Colon (tissue), 2 donors: ENCODE measurements around the gene AMBRA1.
"Not testable (repeated sequence)": the region's sequence is repeated elsewhere in the genome, so short reads cannot be mapped to it uniquely, and the experiment has no call there.

Experiments used
- FAIRE-seq: peaks from 2 replicates; lab custom pipeline; 2012; peaks lifted over from hg19 to GRCh38; lab: Jason Lieb, UNC
- donor health status: control.
- donor health status: control.

The AMBRA1 gene

DNA sequence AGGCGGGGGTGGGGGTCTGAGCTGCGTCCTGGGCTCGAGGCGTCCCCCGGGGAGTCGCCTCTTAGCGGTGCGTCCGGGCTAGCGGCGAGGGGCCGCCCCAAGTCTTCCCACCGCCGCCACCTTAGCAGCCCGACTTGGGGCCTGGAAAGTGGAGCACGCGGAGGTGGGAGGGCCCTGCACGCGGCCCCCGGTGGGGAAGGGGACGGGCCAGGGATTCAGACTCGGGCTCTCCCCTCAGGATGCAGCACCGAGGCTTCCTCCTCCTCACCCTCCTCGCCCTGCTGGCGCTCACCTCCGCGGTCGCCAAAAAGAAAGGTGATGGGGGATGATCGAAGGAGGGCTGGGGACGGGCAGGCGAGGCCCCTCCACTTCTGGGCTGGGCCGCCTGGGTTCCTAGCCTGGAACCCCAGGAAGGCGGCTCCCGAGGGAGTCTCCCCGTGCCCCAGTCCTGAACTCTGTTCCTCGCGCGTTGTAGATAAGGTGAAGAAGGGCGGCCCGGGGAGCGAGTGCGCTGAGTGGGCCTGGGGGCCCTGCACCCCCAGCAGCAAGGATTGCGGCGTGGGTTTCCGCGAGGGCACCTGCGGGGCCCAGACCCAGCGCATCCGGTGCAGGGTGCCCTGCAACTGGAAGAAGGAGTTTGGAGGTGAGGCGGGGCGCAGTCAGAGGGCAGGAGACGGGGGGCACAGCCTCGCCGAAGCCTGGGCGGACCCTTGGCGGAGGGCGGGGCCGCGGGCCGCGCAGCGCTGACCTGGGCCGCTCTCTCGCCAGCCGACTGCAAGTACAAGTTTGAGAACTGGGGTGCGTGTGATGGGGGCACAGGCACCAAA lies 211.8 kb downstream of the AMBRA1 start:
- no peak for FAIRE-seq

DNA sequence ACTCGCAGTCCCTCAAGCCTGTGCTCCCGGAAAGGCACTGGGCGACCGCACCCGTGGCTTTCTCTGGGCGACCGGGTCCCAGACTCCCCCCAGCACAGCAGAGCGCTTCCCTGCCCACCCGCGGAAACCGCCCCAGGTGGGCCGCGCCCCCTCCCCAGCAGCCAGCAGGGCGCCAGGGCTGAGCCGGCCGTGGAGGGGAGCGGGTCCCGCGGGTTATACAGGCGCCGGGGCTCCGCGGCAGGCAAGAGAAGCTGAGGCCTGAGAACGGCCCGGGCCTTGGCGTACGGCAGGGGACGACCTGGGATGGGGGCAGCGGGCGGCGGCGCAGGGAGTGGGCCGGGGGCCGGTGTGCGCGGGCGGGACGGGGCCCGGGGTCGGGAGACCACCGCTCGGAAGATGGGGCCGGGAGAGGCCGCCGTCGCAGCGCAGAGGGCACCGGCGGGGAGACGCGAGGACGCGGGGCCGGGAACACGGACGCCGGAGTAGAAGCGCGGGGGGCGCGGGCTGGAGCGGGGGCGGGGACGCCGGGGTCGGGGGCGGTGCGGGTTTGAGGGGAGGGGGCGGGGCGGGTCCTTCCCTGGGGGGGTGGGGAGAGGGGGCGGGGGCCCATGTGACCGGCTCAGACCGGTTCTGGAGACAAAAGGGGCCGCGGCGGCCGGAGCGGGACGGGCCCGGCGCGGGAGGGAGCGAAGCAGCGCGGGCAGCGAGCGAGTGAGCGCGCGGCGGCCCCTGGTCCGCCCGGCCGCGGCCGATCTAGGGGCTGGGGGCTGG lies 212.6 kb downstream of the AMBRA1 start, which contains the start of gene MDK:
MDK (plus strand) TSS at position 622 of the 771 bp plus-strand sequence. CDS start 389 bp downstream, outside the sequence.
- no peak for FAIRE-seq

- FAIRE-seq = no peak
These were observed 213.3 kb downstream of the AMBRA1 start for GRCh38 chr11:46380340-46381047.

- not testable (repeated sequence) for FAIRE-seq
These were observed 214.1 kb downstream of the AMBRA1 start for GRCh38 chr11:46379482-46380293.

DNA sequence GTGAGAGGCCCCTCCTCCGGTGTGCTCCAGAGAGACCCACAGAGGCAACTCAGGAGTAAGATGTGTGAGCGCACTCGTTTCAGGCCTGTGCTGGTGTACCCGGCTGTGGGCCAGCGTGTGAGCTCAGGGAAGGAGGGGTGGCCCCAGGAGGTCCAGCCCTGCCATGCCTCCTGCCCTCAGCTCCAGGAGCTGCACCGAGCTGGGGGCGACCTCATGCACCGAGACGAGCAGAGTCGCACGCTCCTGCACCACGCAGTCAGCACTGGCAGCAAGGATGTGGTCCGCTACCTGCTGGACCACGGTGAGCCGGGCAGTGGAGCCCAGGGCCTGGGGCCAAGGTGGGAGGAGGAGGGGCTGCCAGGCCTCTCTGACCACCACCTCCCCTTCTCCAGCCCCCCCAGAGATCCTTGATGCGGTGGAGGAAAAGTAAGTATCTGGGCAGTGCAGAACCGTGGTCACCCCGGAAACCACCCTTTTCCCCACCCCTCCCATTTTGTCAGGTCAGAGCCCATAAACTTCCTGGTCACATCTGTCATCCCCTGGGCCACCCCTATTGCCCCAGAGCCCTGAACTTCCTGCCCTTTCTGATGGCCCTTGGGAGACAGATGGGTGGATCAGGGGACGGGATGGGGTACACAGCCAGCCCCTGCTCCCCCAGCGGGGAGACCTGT lies 214.9 kb downstream of the AMBRA1 start:
- no peak for FAIRE-seq

DNA sequence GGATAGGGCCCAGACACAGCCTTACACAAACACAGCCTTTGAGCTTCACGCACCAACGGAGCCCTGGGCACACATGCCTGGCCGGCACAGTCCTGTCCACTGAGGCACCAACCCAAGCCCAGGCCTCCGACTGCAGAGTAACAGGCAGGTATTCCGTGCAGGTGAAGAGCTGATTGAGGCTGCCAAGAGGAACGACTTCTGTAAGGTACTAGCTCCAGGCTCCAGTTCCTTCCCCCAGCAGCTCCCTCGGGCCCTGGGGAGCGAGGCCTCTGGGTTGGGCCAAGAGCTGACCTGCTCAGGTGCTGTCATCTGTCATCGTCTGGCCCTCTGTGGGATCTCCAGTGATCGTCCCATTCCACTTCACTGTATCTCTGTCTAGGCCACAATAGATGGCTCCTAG lies 215.5 kb downstream of the AMBRA1 start:
- no peak for FAIRE-seq

GRCh38 chr11:46377831-46378230 lies 216.0 kb downstream of the AMBRA1 start:
- FAIRE-seq = no peak

DNA sequence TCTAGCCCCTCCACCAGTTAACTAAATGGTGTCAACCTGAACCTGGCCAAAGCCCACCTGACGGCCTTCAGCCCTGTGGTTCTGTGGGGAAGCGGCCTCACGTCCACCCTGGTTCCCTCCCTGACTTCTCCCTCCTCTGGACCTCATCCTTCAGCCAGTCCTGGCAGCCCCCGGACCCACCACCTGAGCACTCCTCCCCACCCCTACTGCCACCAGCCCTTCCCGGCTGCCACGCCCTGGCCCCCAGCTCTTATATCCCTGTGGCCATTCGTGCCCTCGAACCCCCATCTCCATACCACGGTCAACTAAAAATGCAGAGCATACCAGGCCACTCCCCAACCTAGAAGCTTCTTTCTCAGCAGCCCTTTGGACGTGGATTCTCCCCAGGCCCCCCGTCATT lies 216.5 kb downstream of the AMBRA1 start:
- FAIRE-seq = no peak

DNA sequence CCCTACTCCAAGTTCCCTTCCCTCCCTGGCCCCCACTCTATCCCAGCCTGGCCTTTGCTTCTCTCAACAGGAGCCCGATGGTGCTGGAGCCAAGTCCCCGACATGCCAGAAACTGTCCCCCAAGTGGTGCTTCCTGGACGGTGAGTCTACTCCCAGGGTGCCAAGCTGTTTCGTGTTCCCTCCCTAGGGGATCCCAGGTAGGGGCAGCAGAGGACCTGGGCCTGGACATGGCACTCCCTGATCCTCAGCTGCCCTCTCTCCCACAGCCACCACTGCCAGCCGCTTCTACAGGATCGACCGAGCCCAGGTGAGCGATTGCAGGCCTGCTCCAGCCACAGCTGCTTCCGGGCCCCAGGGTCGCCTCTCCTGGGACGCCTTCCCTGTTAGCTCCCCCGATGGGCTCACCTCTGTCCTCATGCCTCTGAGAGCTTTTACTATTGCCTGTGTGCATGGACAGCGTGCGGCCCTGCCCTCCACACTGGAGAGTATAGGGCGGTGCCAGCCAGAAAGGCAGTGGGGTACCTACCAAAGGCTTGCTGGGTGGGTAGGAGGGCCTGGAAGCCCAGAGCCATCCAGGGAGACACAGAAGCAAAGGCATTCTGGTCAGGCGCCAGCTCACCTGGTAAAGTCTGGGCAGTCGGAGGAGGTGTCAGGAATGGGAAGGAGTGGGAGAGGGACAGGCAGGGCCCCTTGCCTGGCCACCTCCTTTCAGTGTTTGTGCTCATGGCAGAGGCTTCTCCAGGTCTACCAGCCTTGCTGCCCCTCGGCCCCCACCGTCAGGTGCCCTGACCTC lies 217.4 kb downstream of the AMBRA1 start:
- no peak for FAIRE-seq

DNA sequence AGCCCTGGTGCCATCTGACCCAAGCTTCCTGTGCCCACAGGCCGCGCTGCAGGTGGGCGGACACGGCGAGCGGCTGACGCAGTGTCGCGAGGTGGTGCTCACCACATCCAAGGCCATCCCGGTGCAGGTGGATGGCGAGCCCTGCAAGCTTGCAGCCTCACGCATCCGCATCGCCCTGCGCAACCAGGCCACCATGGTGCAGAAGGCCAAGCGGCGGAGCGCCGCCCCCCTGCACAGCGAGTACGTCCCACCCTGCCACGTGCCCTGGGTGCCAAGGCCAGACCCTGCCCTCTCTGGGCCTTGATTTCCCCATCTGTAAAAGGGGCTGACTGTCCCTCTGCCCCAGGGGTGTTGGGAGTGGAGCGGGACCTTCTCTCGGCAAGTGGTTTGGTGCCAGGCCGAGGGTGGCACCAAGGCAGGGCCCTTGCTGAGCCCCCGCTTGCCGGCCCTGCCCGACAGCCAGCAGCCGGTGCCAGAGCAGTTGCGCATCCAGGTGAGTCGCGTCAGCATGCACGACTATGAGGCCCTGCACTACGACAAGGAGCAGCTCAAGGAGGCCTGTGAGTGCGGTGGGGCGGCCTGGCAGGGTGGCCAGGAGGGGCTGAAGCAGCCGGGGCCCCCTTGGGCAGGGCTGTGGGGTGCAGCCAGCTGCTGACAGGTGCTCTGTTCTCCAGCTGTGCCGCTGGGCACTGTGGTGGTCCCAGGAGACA lies 218.3 kb downstream of the AMBRA1 start:
- FAIRE-seq = no peak

GRCh38 chr11:46374815-46375214 lies 219.0 kb downstream of the AMBRA1 start:
- no peak for FAIRE-seq

- no peak for FAIRE-seq
These were observed 219.8 kb downstream of the AMBRA1 start for GRCh38 chr11:46373787-46374740.

- not testable (repeated sequence) for FAIRE-seq
These were observed 221.3 kb downstream of the AMBRA1 start for GRCh38 chr11:46372501-46372900.

GRCh38 chr11:46372086-46372485 lies 221.7 kb downstream of the AMBRA1 start:
- FAIRE-seq = no peak

DNA sequence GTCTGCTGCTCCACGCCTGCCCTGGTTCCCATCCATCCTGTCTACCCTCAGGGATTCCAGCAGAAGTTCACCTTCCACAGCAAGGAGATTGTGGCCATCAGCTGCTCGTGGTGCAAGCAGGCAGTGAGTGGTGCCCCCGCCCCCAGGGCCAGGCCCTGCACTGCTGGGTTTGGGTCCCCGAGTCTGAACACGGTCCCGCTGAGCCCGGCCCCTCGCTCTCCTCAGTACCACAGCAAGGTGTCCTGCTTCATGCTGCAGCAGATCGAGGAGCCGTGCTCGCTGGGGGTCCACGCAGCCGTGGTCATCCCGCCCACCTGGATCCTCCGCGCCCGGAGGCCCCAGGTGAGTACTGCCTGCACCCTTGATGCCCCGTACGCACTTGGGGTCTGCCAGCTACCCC lies 222.6 kb downstream of the AMBRA1 start:
- not testable (repeated sequence) for FAIRE-seq

DNA sequence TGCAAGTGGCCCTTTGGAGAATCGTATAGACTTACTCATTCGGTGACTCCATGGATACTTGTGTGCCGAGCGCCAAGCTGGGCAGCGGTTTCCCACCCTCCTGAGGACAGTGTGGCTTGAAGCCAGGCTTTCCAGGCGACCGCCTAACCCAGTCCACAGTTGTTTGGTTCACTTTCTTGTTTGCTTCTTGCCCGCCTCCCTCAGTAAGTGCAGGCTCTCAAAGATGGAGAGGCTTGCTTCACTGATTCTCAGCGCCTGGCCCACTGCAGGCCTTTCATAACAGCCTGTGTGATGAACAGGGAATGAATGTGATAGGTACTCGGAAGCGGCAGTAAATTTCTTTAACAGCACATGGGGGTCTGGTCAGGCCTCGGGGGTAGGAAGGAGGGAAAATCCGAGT lies 223.6 kb downstream of the AMBRA1 start:
- no peak for FAIRE-seq

- no peak for FAIRE-seq
These were observed 224.2 kb downstream of the AMBRA1 start for GRCh38 chr11:46369458-46370152.

DNA sequence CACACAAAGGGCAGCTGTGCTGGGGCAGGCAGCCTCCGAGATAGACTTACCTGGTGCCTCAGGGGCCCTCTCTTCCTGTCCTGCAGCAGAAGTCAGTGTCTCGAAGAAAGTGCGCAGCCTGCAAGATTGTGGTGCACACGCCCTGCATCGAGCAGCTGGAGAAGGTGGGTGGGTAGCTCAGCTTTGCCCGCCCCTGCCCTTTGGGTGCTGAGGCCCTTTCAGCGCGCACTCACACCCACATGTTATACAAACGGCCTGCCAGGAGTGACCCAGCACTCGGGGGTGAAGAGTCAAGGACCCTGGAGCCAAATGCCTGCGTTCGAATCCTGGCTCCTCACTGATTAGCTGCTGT lies 225.9 kb downstream of the AMBRA1 start:
- FAIRE-seq = no peak
